ENCODE results near the gene SFMBT1. TPM values are rescaled to one million over a fixed set of nuclear protein-coding genes. Genes with fewer than 3 reads are reported as not detected.

SFMBT1 gene
- total and polyA plus RNA-seq, 9 of the 15 experiments (the other 6 are each of a cell fraction or from before 2014, with no cell fraction given): 0.76 to 6.6 (median 3.6) TPM

GRCh38 chr3:52925405-52926313 lies 120.2 kb downstream of the SFMBT1 start:
- Histone ChIP-seq H3K27ac (ENCODE audit: extremely low read depth, low read depth, low read length) (no peak overlapping the region), H3K36me3 (ENCODE audit: control insufficient read depth, insufficient read depth, low read length) (peaks cover 7% of the 10 kb centered on the region; the same call in 1 of the 3 replicates), H3K9ac (ENCODE audit: insufficient read depth in 1 of 2, low read depth in 2 of 2, low read length in 2 of 2) (no peak overlapping the region), H3K9me1 (ENCODE audit: control insufficient read depth, insufficient read depth, low read length) (no peaks in the 10 kb centered on the region), H3K27me3 (ENCODE audit: control insufficient read depth in 2 of 2, insufficient read depth in 2 of 2, low read length in 2 of 2) (no peaks in the 10 kb centered on the region), H3K4me3 (no peak overlapping the region), H3K4me1 (replicated peaks in 1 of 2; ENCODE audit: control insufficient read depth in 2 of 2, insufficient read depth in 2 of 2, low read length in 2 of 2) (no peaks in the 10 kb centered on the region; a peak in 1 of 5 replicates), H3K9me3 (replicated peaks; ENCODE audit: control insufficient read depth, insufficient read depth, low read depth, low read length) (no peaks in the 10 kb centered on the region), H2AFZ (ENCODE audit: low read depth, low read length) (no peak overlapping the region), H3K4me2 (ENCODE audit: insufficient read depth, low read length) (no peak overlapping the region), H4K20me1 (replicated peaks; ENCODE audit: control insufficient read depth, insufficient read depth, low read length) (no peaks in the 10 kb centered on the region), H3K79me2 (ENCODE audit: control insufficient read depth, insufficient read depth, low read length) (no peaks in the 10 kb centered on the region)
- ATAC-seq: no peak
- POLR2A ChIA-PET: no interaction called here
- intact Hi-C loops (cut with micrococcal nuclease): no loop called here
- BruUV-seq (replicated peaks): no TSS peak
- 66% methylated on average over 5 of the region's 6 CpGs for WGBS (ENCODE audit: insufficient coverage, low coverage, missing lambda C conversion rate)
- FAIRE-seq: no peak
- no peak for DNase-seq (ENCODE audit: extremely low read depth in 1 of 4, low spot score in 3 of 4)
- in situ Hi-C loops (cut with MboI): no loop called here
- no peak for TF ChIP-seq SMAD3 (CRISPR knock-in tag; conservative IDR thresholded peaks at IDR 0.05)
- TF ChIP-seq EZH2 (IDR thresholded peaks at IDR 0.05; ENCODE audit: borderline replicate concordance, low read depth, low read length): no peak
- CTCF ChIA-PET (ENCODE audit: low intra/inter-chr PET ratio): no interaction called here

DNA sequence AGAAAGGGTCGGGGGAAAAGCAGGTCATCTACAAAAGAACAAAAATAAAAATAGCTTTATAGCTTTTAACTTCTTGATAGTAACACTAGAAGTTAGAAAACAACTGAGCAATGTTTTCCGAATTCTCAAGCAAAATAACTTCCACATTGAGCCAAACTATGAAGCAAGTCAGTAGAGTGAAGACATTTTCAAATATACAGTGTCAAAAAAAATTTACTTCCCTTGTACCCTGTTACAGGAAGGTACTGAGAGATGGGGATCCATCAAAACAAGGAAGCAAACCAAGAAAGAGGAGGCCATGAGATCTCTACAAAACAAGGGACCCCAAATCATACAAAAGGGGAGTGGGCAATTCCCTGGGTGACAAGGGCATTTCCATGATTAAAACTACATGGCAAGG lies 121.9 kb downstream of the SFMBT1 start:
- Histone ChIP-seq H3K36me3 (ENCODE audit: control insufficient read depth, insufficient read depth, low read length) (peaks cover 5% of the 10 kb centered on the region; the same call in 1 of the 3 replicates), H4K20me1 (replicated peaks; ENCODE audit: control insufficient read depth, insufficient read depth, low read length) (no peaks in the 10 kb centered on the region), H3K4me2 (ENCODE audit: insufficient read depth, low read length) (no peak overlapping the region), H3K9me3 (replicated peaks; ENCODE audit: control insufficient read depth, insufficient read depth, low read depth, low read length) (no peaks in the 10 kb centered on the region), H3K9me1 (ENCODE audit: control insufficient read depth, insufficient read depth, low read length) (no peaks in the 10 kb centered on the region), H2AFZ (ENCODE audit: low read depth, low read length) (no peak overlapping the region), H3K27me3 (ENCODE audit: control insufficient read depth in 2 of 2, insufficient read depth in 2 of 2, low read length in 2 of 2) (no peaks in the 10 kb centered on the region), H3K27ac (ENCODE audit: extremely low read depth, low read depth, low read length) (no peak overlapping the region), H3K9ac (ENCODE audit: insufficient read depth in 1 of 2, low read depth in 2 of 2, low read length in 2 of 2) (no peak overlapping the region), H3K79me2 (ENCODE audit: control insufficient read depth, insufficient read depth, low read length) (no peaks in the 10 kb centered on the region), H3K4me1 (replicated peaks in 1 of 2; ENCODE audit: control insufficient read depth in 2 of 2, insufficient read depth in 2 of 2, low read length in 2 of 2) (no peaks in the 10 kb centered on the region), H3K4me3 (no peak overlapping the region)
- ChIA-PET POLR2A (interaction anchor here (0.6 kb wide), 1 partner anchor 8 kb away, joined by 3 read pairs; no protein-coding TSS in a partner anchor), CTCF (ENCODE audit: low intra/inter-chr PET ratio) (no interaction called here)
- no TSS peak for BruUV-seq (replicated peaks)
- intact Hi-C loops (cut with micrococcal nuclease) (no loop called here), in situ Hi-C loops (cut with MboI) (no loop called here)
- WGBS (ENCODE audit: insufficient coverage, low coverage, missing lambda C conversion rate): 49% methylated on average over 2 of the region's 2 CpGs
- DNase-seq (ENCODE audit: extremely low read depth in 1 of 4, low spot score in 3 of 4): no peak
- FAIRE-seq: no peak
- no peak for ATAC-seq
- TF ChIP-seq SIX5 (IDR thresholded peaks at IDR 0.05; ENCODE audit: borderline replicate concordance in 1 of 2, insufficient read depth in 1 of 2, low read depth in 1 of 2, low read length in 2 of 2): no peak
- no peak for TF ChIP-seq SAP30 (IDR thresholded peaks at IDR 0.05; ENCODE audit: borderline replicate concordance, insufficient read depth, low read depth, low read length, poor library complexity, severe bottlenecking)
- TF ChIP-seq, protein P1, sequence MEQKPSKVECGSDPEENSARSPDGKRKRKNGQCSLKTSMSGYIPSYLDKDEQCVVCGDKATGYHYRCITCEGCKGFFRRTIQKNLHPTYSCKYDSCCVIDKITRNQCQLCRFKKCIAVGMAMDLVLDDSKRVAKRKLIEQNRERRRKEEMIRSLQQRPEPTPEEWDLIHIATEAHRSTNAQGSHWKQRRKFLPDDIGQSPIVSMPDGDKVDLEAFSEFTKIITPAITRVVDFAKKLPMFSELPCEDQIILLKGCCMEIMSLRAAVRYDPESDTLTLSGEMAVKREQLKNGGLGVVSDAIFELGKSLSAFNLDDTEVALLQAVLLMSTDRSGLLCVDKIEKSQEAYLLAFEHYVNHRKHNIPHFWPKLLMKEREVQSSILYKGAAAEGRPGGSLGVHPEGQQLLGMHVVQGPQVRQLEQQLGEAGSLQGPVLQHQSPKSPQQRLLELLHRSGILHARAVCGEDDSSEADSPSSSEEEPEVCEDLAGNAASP (IDR thresholded peaks at IDR 0.05): no peak
- no peak for TF ChIP-seq ZFP30 (CRISPR knock-in tag; IDR thresholded peaks at IDR 0.05; ENCODE audit: borderline replicate concordance)
- TF ChIP-seq FIP1L1 (IDR thresholded peaks at IDR 0.05; ENCODE audit: low read depth, low read length, poor library complexity, severe bottlenecking): no peak
- TF ChIP-seq DACH1 (IDR thresholded peaks at IDR 0.05; ENCODE audit: partially characterized antibody): no peak
- no peak for TF ChIP-seq BRCA1 (IDR thresholded peaks at IDR 0.05)
- no peak for TF ChIP-seq BRCA1 (CRISPR knock-in tag; IDR thresholded peaks at IDR 0.05)
- no peak for TF ChIP-seq ZNF785 (CRISPR knock-in tag; IDR thresholded peaks at IDR 0.05)
- TF ChIP-seq, protein P2, sequence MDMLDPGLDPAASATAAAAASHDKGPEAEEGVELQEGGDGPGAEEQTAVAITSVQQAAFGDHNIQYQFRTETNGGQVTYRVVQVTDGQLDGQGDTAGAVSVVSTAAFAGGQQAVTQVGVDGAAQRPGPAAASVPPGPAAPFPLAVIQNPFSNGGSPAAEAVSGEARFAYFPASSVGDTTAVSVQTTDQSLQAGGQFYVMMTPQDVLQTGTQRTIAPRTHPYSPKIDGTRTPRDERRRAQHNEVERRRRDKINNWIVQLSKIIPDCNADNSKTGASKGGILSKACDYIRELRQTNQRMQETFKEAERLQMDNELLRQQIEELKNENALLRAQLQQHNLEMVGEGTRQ (CRISPR knock-in tag; IDR thresholded peaks at IDR 0.05): no peak
- no peak for TF ChIP-seq POLR3A (IDR thresholded peaks at IDR 0.05; ENCODE audit: borderline replicate concordance, extremely low read depth, insufficient read depth, insufficient read length)

Measured in K562 (cell line).